Measurements from ENCODE around the gene FGF18.
"Not testable (repeated sequence)": the region's sequence is repeated elsewhere in the genome, so short reads cannot be mapped to it uniquely, and the experiment has no call there.

The FGF18 gene

GRCh38 chr5:171390883-171391677 is 28.4 kb upstream of the FGF18 start:
- Mint-ChIP-seq H3K4me3 (peak overlapping the region; percentile 78 to 94), H3K27ac (peak overlapping the region; percentile 91), H3K4me1 (peaks cover 28 to 74% of the 10 kb centered on the region in 2 donors), H3K9me3 (no peaks in the 10 kb centered on the region), H3K36me3 (peaks cover 59 to 67% of the 10 kb centered on the region in 2 donors), H3K27me3 (peaks cover 0 to 4% of the 10 kb centered on the region in 2 donors)
- ATAC-seq (replicated peaks), result no peak
- DNase-seq, result no peak

DNA sequence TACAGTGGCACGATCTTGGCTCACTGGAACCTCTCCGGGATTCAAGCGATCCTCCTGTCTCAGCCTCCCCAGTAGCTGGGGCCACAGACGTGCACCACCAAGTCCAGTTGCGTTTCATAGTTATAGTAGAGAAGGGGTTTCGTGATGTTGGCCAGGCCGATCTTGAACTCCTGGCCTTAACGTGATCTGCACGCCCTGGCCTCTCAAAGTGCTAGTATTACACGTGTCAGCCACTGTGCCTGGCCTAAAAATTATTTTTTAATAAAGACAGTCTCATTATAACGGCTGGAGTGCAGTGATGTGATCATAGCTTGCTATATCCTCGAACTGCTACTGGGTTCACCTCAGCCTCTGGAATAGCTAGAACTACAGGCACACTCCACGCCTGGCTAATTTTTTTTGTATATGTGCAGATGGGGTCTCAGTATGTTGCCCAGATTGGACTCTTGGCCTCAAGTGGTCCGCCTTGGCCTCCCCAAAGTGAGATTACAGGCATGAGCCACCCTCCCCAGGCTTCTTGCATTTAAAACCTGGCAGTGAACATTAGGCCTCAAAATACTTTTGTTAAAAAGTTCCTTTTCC is 27.4 kb upstream of the FGF18 start:
- H3K9me3 Mint-ChIP-seq, result no peaks in the 10 kb centered on the region
- peaks cover 64 to 73% of the 10 kb centered on the region in 2 donors for H3K36me3 Mint-ChIP-seq

GRCh38 chr5:171392585-171393159 is 26.8 kb upstream of the FGF18 start:
- peak overlapping the region; percentile 81 for H3K27ac Mint-ChIP-seq
- H3K4me3 Mint-ChIP-seq, result peak overlapping the region; percentile 50 to 62
- no peak for DNase-seq
- peaks cover 0 to 2% of the 10 kb centered on the region in 2 donors for H3K27me3 Mint-ChIP-seq
- H3K36me3 Mint-ChIP-seq, result peaks cover 66 to 72% of the 10 kb centered on the region in 2 donors
- no peaks in the 10 kb centered on the region for H3K9me3 Mint-ChIP-seq
- no peak for ATAC-seq (replicated peaks)
- peaks cover 29 to 75% of the 10 kb centered on the region in 2 donors for H3K4me1 Mint-ChIP-seq

More for the DNA sequence above, 27.4 kb upstream of the FGF18 start:
- DNase-seq (no peak), ATAC-seq (replicated peaks) (no peak)
- peaks cover 31 to 77% of the 10 kb centered on the region in 2 donors for H3K4me1 Mint-ChIP-seq
- H3K4me3 Mint-ChIP-seq, result peak overlapping the region; percentile 21 to 44
- peak overlapping the region; percentile 59 for H3K27ac Mint-ChIP-seq
- peaks cover 0 to 4% of the 10 kb centered on the region in 2 donors for H3K27me3 Mint-ChIP-seq

DNA sequence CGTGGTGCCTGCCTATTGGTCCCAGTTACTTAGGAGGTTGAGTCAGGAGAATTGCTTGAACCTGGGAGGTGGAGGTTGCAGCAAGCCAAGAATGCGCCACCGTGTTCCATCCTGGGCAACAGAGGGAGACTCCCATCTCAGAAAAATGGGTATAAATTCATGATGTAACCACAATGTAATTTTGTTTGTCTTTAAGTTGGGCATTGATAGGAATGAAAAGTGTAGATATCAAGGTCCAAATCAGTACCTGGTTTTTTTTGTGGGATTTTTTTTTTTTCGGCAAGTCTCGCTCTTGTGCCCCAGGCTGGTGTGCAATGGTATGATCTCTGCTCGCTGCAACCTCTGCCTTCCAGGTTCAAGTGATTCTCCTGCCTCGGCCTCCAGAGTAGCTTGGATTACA is 24.4 kb upstream of the FGF18 start:
- H3K27ac Mint-ChIP-seq, result peak overlapping the region; percentile 42
- peaks cover 54 to 62% of the 10 kb centered on the region in 2 donors for H3K36me3 Mint-ChIP-seq
- no peak overlapping the region for H3K4me3 Mint-ChIP-seq
- ATAC-seq (replicated peaks) (no peak), DNase-seq (no peak)
- H3K27me3 Mint-ChIP-seq, result no peaks in the 10 kb centered on the region
- H3K9me3 Mint-ChIP-seq, result no peaks in the 10 kb centered on the region
- H3K4me1 Mint-ChIP-seq, result peaks cover 24 to 62% of the 10 kb centered on the region in 2 donors

GRCh38 chr5:171396583-171396982 is 22.9 kb upstream of the FGF18 start:
- not testable (repeated sequence) for DNase-seq; H3K4me3 Mint-ChIP-seq; H3K27me3 Mint-ChIP-seq; H3K9me3 Mint-ChIP-seq; ATAC-seq (replicated peaks); H3K27ac Mint-ChIP-seq
- H3K36me3 Mint-ChIP-seq, result peaks cover 56 to 60% of the 10 kb centered on the region in 2 donors
- peaks cover 16 to 53% of the 10 kb centered on the region in 2 donors for H3K4me1 Mint-ChIP-seq

- H3K27ac Mint-ChIP-seq, result no peak overlapping the region
- H3K36me3 Mint-ChIP-seq, result peaks cover 56 to 63% of the 10 kb centered on the region in 2 donors
- no peak for DNase-seq
- no peaks in the 10 kb centered on the region for H3K9me3 Mint-ChIP-seq
- no peak for ATAC-seq (replicated peaks)
- H3K4me3 Mint-ChIP-seq, result no peak overlapping the region
- H3K27me3 Mint-ChIP-seq, result no peaks in the 10 kb centered on the region
- peaks cover 14 to 49% of the 10 kb centered on the region in 2 donors for H3K4me1 Mint-ChIP-seq
Measured at GRCh38 chr5:171397190-171397589, 22.3 kb upstream of the FGF18 start.

- DNase-seq, result no peak
- no peak for ATAC-seq (replicated peaks)
- H3K36me3 Mint-ChIP-seq, result peaks cover 54 to 62% of the 10 kb centered on the region in 2 donors
- H3K27me3 Mint-ChIP-seq, result no peaks in the 10 kb centered on the region
- H3K27ac Mint-ChIP-seq, result no peak overlapping the region
- H3K4me1 Mint-ChIP-seq, result peaks cover 13 to 45% of the 10 kb centered on the region in 2 donors
- no peaks in the 10 kb centered on the region for H3K9me3 Mint-ChIP-seq
- H3K4me3 Mint-ChIP-seq, result no peak overlapping the region
Measured at GRCh38 chr5:171397599-171397998, 21.8 kb upstream of the FGF18 start.

DNA sequence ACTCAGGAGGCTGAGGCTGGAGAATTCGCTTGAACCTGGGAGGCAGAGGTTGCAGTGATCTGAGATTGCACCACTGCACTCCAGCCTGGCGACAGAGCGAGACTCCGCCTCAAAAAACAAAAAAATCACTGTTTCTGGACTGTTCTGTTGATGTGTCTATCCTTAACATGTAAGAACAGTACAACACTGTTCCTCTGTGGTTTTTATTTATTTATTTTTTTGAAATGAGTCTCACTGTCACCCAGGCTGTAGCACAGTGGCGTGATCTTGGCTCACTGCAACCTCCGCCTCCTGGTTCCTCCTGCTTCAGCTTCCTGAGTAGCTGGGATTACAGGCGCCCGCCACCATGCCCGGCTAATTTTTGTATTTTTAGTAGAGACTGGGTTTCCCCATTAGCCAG is 20.8 kb upstream of the FGF18 start:
- not testable (repeated sequence) for H3K27me3 Mint-ChIP-seq; H3K4me3 Mint-ChIP-seq; DNase-seq; ATAC-seq (replicated peaks); H3K27ac Mint-ChIP-seq; H3K9me3 Mint-ChIP-seq
- H3K4me1 Mint-ChIP-seq, result peaks cover 8 to 35% of the 10 kb centered on the region in 2 donors
- peaks cover 47 to 55% of the 10 kb centered on the region in 2 donors for H3K36me3 Mint-ChIP-seq

GRCh38 chr5:171400169-171400568 is 19.3 kb upstream of the FGF18 start:
- H3K4me1 Mint-ChIP-seq, result peaks cover 8 to 33% of the 10 kb centered on the region in 2 donors
- no peaks in the 10 kb centered on the region for H3K27me3 Mint-ChIP-seq
- H3K27ac Mint-ChIP-seq, result no peak overlapping the region
- H3K9me3 Mint-ChIP-seq, result no peaks in the 10 kb centered on the region
- peaks cover 43 to 51% of the 10 kb centered on the region in 2 donors for H3K36me3 Mint-ChIP-seq
- no peak overlapping the region for H3K4me3 Mint-ChIP-seq
- DNase-seq (no peak), ATAC-seq (replicated peaks) (no peak)

DNA sequence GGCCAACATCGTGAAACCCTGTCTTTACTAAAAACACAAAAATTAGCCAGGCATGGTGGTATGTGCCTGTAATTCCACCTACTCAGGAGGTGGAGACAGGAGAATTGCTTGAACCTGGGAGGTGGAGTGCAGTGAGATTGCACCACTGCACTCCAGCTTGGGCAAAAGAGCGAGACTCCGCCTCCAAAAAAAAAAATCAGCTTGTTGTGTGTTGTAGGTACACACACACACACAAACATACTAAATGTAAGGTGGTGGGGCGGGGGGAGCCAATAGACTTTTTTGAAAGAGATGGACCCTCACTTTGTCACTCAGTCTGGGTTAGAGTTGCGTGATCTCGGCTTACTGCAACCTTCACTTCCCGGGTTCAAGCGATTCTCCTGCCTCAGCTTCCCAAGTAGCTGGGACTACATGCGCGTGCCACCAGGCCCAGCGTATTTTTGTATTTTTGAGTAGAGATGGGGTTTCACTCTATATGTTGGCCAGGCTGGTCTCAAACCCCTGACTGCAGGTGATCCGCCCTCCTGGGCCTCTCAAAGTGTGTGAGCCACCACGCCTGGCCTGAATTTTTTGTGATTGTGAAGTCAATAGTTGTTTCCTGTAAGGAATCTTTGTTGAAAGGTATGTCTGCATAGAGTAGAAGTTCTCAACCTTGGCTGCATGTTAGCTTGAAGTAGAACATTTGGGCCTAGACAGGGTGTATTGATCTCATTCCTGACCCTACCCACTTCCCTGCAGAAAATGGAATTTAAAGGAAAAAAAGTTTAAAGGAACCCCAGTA is 18.1 kb upstream of the FGF18 start:
- H3K9me3 Mint-ChIP-seq, result no peaks in the 10 kb centered on the region
- no peaks in the 10 kb centered on the region for H3K27me3 Mint-ChIP-seq
- ATAC-seq (replicated peaks), result no peak
- no peak overlapping the region for H3K27ac Mint-ChIP-seq
- no peak overlapping the region for H3K4me3 Mint-ChIP-seq
- peaks cover 9 to 33% of the 10 kb centered on the region in 2 donors for H3K4me1 Mint-ChIP-seq
- DNase-seq, result no peak
- H3K36me3 Mint-ChIP-seq, result peaks cover 47 to 57% of the 10 kb centered on the region in 2 donors

DNA sequence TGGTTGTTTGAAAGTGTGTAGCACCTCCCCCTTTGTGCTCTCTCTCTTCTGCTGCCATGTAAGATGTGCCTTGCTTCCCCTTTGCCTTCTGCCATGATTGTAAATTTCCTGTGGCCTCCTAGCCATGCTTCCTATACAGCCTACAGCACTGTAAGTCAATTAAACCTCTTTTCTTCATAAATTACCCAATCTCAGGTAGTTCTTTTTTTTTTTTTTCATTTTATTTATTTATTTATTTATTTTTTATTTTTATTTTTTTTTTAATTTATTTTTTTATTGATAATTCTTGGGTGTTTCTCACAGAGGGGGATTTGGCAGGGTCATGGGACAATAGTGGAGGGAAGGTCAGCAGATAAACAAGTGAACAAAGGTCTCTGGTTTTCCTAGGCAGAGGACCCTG is 16.7 kb upstream of the FGF18 start:
- not testable (repeated sequence) for ATAC-seq (replicated peaks); DNase-seq; H3K27ac Mint-ChIP-seq; H3K9me3 Mint-ChIP-seq; H3K27me3 Mint-ChIP-seq; H3K4me3 Mint-ChIP-seq
- Mint-ChIP-seq H3K4me1 (peaks cover 7 to 31% of the 10 kb centered on the region in 2 donors), H3K36me3 (peaks cover 50 to 59% of the 10 kb centered on the region in 2 donors)

- Mint-ChIP-seq H3K27me3 (no peaks in the 10 kb centered on the region), H3K36me3 (peaks cover 42 to 59% of the 10 kb centered on the region in 2 donors), H3K4me1 (peaks cover 5 to 24% of the 10 kb centered on the region in 2 donors), H3K9me3 (no peaks in the 10 kb centered on the region), H3K4me3 (no peak overlapping the region), H3K27ac (peak overlapping the region; percentile 71)
- ATAC-seq (replicated peaks) (peak in 1 of 2 donors; percentile 42), DNase-seq (no peak)
Measured at GRCh38 chr5:171405615-171406014, 13.8 kb upstream of the FGF18 start.

- no peak for ATAC-seq (replicated peaks)
- peaks cover 39 to 61% of the 10 kb centered on the region in 2 donors for H3K36me3 Mint-ChIP-seq
- no peaks in the 10 kb centered on the region for H3K9me3 Mint-ChIP-seq
- no peak for DNase-seq
- H3K4me3 Mint-ChIP-seq, result no peak overlapping the region
- H3K4me1 Mint-ChIP-seq, result peaks cover 5 to 28% of the 10 kb centered on the region in 2 donors
- no peaks in the 10 kb centered on the region for H3K27me3 Mint-ChIP-seq
- no peak overlapping the region for H3K27ac Mint-ChIP-seq
Measured at GRCh38 chr5:171407234-171407633, 12.2 kb upstream of the FGF18 start.

All from stimulated activated naive B cell treated with anti-CD40 and anti-IgM and Interleukin-4, amounts not matched to agents 10 μg/mL and 1 μg/mL and 100 μg/mL, for 72 hours (primary cell).